HEK293 (cell line): ENCODE data around the gene TRMT5.

Experiments used
- CTCF ChIA-PET: fragments of 350-600 bp; formaldehyde crosslinking; extraction: SDS; loops from one replicate; lab custom pipeline; 2021; ENCODE audit warnings: antibody characterized with exemption; lab: Yijun Ruan, JAX
- POLR2A ChIA-PET: fragments of 300-600 bp; formaldehyde crosslinking; extraction: SDS; loops from one replicate; lab custom pipeline; 2020; ENCODE audit warnings: antibody characterized with exemption, inconsistent platforms; lab: Yijun Ruan, JAX
- H3K27ac ChIP-seq: fragments of 200-500 bp; sonication (Bioruptor generic); 2 replicates; pipeline ENCODE4 v1.5.1; 2014; ENCODE audit warnings: low read depth, low read length, control low read depth, inconsistent platforms; ENCODE audit errors: extremely low read depth
- H3K36me3 ChIP-seq, 2 experiments: fragments of 200-500 bp in 1 of 2; sonication (Bioruptor generic) in 1 of 2; 1 replicate in 1 of 2; 2 replicates in 1 of 2; pipeline ENCODE4 v1.5.1; 2014 to 2017; ENCODE audit warnings: inconsistent platforms in 2 of 2, low read length in 2 of 2; ENCODE audit not compliant: control insufficient read depth in 2 of 2, insufficient read depth in 1 of 2
- H3K4me1 ChIP-seq: fragments of 200-500 bp; sonication (Bioruptor generic); 2 replicates; pipeline ENCODE4 v1.5.1; 2014; ENCODE audit warnings: mild to moderate bottlenecking, low read length, inconsistent platforms; ENCODE audit not compliant: control insufficient read depth, insufficient read depth
- H3K4me3 ChIP-seq: 2 replicates; pipeline ENCODE4 v1.5.1; 2011; ENCODE audit warnings: low read depth, mild to moderate bottlenecking, control low read depth, low read length, moderate library complexity
- H3K9me3 ChIP-seq: fragments of 200-500 bp; sonication (Bioruptor generic); 2 replicates; pipeline ENCODE4 v1.5.1; 2014; ENCODE audit warnings: low read depth, low read length, inconsistent platforms; ENCODE audit not compliant: control insufficient read depth, insufficient read depth
- EGR2 ChIP-seq: fragments of 450-650 bp; formaldehyde crosslinking; IDR thresholded peaks from 2 replicates; pipeline ENCODE4 v1.5.1; 2016; ENCODE audit warnings: low read depth, missing biosample characterization, missing genetic modification characterization
- GLIS2 ChIP-seq: fragments of 450-650 bp; formaldehyde crosslinking; IDR thresholded peaks from 2 replicates; pipeline ENCODE4 v1.5.1; 2016; ENCODE audit warnings: missing biosample characterization, missing genetic modification characterization
- KLF8 ChIP-seq: fragments of 450-650 bp; formaldehyde crosslinking; IDR thresholded peaks from 2 replicates; pipeline ENCODE4 v1.5.1; 2016; ENCODE audit warnings: missing biosample characterization, missing genetic modification characterization
- KLF9 ChIP-seq: fragments of 450-650 bp; formaldehyde crosslinking; IDR thresholded peaks from 2 replicates; pipeline ENCODE4 v1.5.1; 2016; ENCODE audit warnings: missing biosample characterization, missing genetic modification characterization, low read depth
- OSR2 ChIP-seq: fragments of 450-650 bp; formaldehyde crosslinking; IDR thresholded peaks from 2 replicates; pipeline ENCODE4 v1.5.1; 2016; ENCODE audit warnings: missing biosample characterization, missing genetic modification characterization
- PRDM1 ChIP-seq: fragments of 450-650 bp; formaldehyde crosslinking; IDR thresholded peaks from 2 replicates; pipeline ENCODE4; 2016; ENCODE audit warnings: missing biosample characterization, missing genetic modification characterization
- RBAK ChIP-seq: fragments of 450-650 bp; formaldehyde crosslinking; IDR thresholded peaks from 2 replicates; pipeline ENCODE4 v1.5.1; 2016; ENCODE audit warnings: missing biosample characterization, missing genetic modification characterization
- TRIM28 ChIP-seq: IDR thresholded peaks from 2 replicates; pipeline ENCODE4 v1.6.1; 2011; ENCODE audit warnings: low read length, control low read depth, borderline replicate concordance
- ZNF112 ChIP-seq: fragments of 450-650 bp; formaldehyde crosslinking; IDR thresholded peaks from 2 replicates; pipeline ENCODE4 v1.5.0; 2017; ENCODE audit warnings: missing biosample characterization, missing genetic modification characterization
- ZNF202 ChIP-seq: fragments of 450-650 bp; formaldehyde crosslinking; IDR thresholded peaks from 2 replicates; pipeline ENCODE4 v1.5.1; 2016; ENCODE audit warnings: missing biosample characterization, missing genetic modification characterization, borderline replicate concordance
- ZNF248 ChIP-seq: fragments of 450-650 bp; formaldehyde crosslinking; IDR thresholded peaks from 2 replicates; pipeline ENCODE4 v1.5.1; 2017; ENCODE audit warnings: missing biosample characterization, missing genetic modification characterization
- ZNF311 ChIP-seq: fragments of 450-650 bp; formaldehyde crosslinking; IDR thresholded peaks from 2 replicates; pipeline ENCODE4 v1.5.1; 2017; ENCODE audit warnings: missing biosample characterization, missing genetic modification characterization, borderline replicate concordance
- ZNF362 ChIP-seq: fragments of 450-650 bp; formaldehyde crosslinking; IDR thresholded peaks from 2 replicates; pipeline ENCODE4 v1.5.1; 2016; ENCODE audit warnings: missing biosample characterization, missing genetic modification characterization
- ZNF473 ChIP-seq: fragments of 450-650 bp; formaldehyde crosslinking; IDR thresholded peaks from 2 replicates; pipeline ENCODE4 v1.5.1; 2017; ENCODE audit warnings: missing biosample characterization, missing genetic modification characterization
- ZNF510 ChIP-seq: fragments of 450-650 bp; formaldehyde crosslinking; IDR thresholded peaks from 2 replicates; pipeline ENCODE4 v1.5.1; 2018; ENCODE audit warnings: mild to moderate bottlenecking, missing genetic modification characterization, missing biosample characterization; ENCODE audit not compliant: insufficient replicate concordance
- ZNF521 ChIP-seq: fragments of 450-650 bp; formaldehyde crosslinking; IDR thresholded peaks from 2 replicates; pipeline ENCODE4 v1.5.1; 2017; ENCODE audit warnings: missing biosample characterization, mild to moderate bottlenecking, missing genetic modification characterization
- ZNF529 ChIP-seq: fragments of 450-650 bp; formaldehyde crosslinking; IDR thresholded peaks from 2 replicates; pipeline ENCODE4 v1.5.1; 2017; ENCODE audit warnings: missing genetic modification characterization, missing biosample characterization; ENCODE audit not compliant: insufficient replicate concordance
- ZNF549 ChIP-seq: fragments of 450-650 bp; IDR thresholded peaks from 2 replicates; pipeline ENCODE4 v1.5.1; 2018; ENCODE audit warnings: missing biosample characterization, missing genetic modification characterization, mild to moderate bottlenecking, inconsistent platforms, moderate library complexity
- ZNF555 ChIP-seq: fragments of 450-650 bp; formaldehyde crosslinking; conservative IDR thresholded peaks from 2 replicates; pipeline ENCODE4 v1.5.1; 2017; ENCODE audit warnings: missing biosample characterization, mild to moderate bottlenecking, missing genetic modification characterization, inconsistent platforms
- ZNF561 ChIP-seq: fragments of 450-650 bp; IDR thresholded peaks from 2 replicates; pipeline ENCODE4 v1.5.1; 2018; ENCODE audit warnings: missing biosample characterization, missing genetic modification characterization, borderline replicate concordance
- ZNF623 ChIP-seq: fragments of 450-650 bp; formaldehyde crosslinking; IDR thresholded peaks from 2 replicates; pipeline ENCODE4 v1.5.1; 2016; ENCODE audit warnings: missing biosample characterization, missing genetic modification characterization
- ZNF626 ChIP-seq: fragments of 450-650 bp; sonication (Bioruptor Pico); formaldehyde crosslinking; IDR thresholded peaks from 2 replicates; pipeline ENCODE4 v1.5.1; 2018; ENCODE audit warnings: missing biosample characterization, missing genetic modification characterization, inconsistent platforms
- ZNF629 ChIP-seq: fragments of 450-650 bp; formaldehyde crosslinking; IDR thresholded peaks from 2 replicates; pipeline ENCODE4 v1.5.1; 2017; ENCODE audit warnings: missing biosample characterization, missing genetic modification characterization
- ZNF654 ChIP-seq: fragments of 450-650 bp; formaldehyde crosslinking; IDR thresholded peaks from 2 replicates; pipeline ENCODE4 v1.5.1; 2016; ENCODE audit warnings: low read depth, missing biosample characterization, missing genetic modification characterization
- ZNF76 ChIP-seq: fragments of 450-650 bp; formaldehyde crosslinking; IDR thresholded peaks from 2 replicates; pipeline ENCODE4; 2016; ENCODE audit warnings: low read depth, missing biosample characterization, missing genetic modification characterization, borderline replicate concordance
- ZNF768 ChIP-seq: fragments of 450-650 bp; formaldehyde crosslinking; IDR thresholded peaks from 2 replicates; pipeline ENCODE4 v1.5.1; 2018; ENCODE audit warnings: missing biosample characterization, mild to moderate bottlenecking, missing genetic modification characterization
- ZNF837 ChIP-seq: fragments of 450-650 bp; formaldehyde crosslinking; IDR thresholded peaks from 2 replicates; pipeline ENCODE4 v1.5.1; 2016; ENCODE audit warnings: missing biosample characterization, missing genetic modification characterization
- ZSCAN16 ChIP-seq: fragments of 450-650 bp; formaldehyde crosslinking; IDR thresholded peaks from 2 replicates; pipeline ENCODE4 v1.5.1; 2016; ENCODE audit warnings: missing biosample characterization, missing genetic modification characterization
- ZSCAN4 ChIP-seq: fragments of 450-650 bp; formaldehyde crosslinking; IDR thresholded peaks from 2 replicates; pipeline ENCODE4 v1.5.1; 2017; ENCODE audit warnings: missing biosample characterization, missing genetic modification characterization
- ZXDB ChIP-seq: fragments of 450-650 bp; formaldehyde crosslinking; IDR thresholded peaks from 2 replicates; pipeline ENCODE4 v1.5.1; 2016; ENCODE audit warnings: missing biosample characterization, missing genetic modification characterization

TRMT5 gene

GRCh38 chr14:60968671-60969070, 12.2 kb downstream of the TRMT5 start:
- Histone ChIP-seq H3K36me3 (peaks cover 7 to 11% of the 10 kb centered on the region in 2 experiments; a peak in 2 of 3 replicates), H3K4me1 (peaks cover 17% of the 10 kb centered on the region)
- TF ChIP-seq ZNF311 (tag by site-specific recombination), result no peak
- no peak for TF ChIP-seq KLF9 (tag by site-specific recombination)
- TF ChIP-seq ZNF473 (tag by site-specific recombination), result no peak
- no peak for TF ChIP-seq ZSCAN4
- no peak for TF ChIP-seq ZNF521
- no peak for TF ChIP-seq PRDM1 (tag by site-specific recombination)
- no peak for TF ChIP-seq ZNF549
- no peak for TF ChIP-seq ZNF76
- no peak for TF ChIP-seq GLIS2
- TF ChIP-seq ZNF654, result no peak
- TF ChIP-seq ZNF561 (tag by site-specific recombination), result no peak
- TF ChIP-seq, all 188 proteins: peak for 0
- Histone ChIP-seq H3K27ac (no peak overlapping the region), H3K9me3 (no peaks in the 10 kb centered on the region), H3K4me3 (no peak overlapping the region)
- ChIA-PET CTCF (interaction anchor here (0.7 to 0.8 kb wide), 3 partner anchors 14 to 326 kb away, joined by 3 to 4 read pairs (median 3); no protein-coding TSS in a partner anchor), POLR2A (interaction anchor here (0.5 to 1.6 kb wide), 2 partner anchors 12 to 343 kb away, joined by 5 to 8 read pairs; partner anchors contain the start of genes SLC38A6 and TRMT5)

- Histone ChIP-seq H3K27ac (no peak overlapping the region), H3K9me3 (no peaks in the 10 kb centered on the region), H3K36me3 (peaks cover 2 to 5% of the 10 kb centered on the region in 2 experiments; a peak in 2 of 3 replicates), H3K4me3 (no peak overlapping the region), H3K4me1 (peaks cover 17% of the 10 kb centered on the region)
- CTCF ChIA-PET, result interaction anchor here (0.7 to 0.8 kb wide), 3 partner anchors 13 to 325 kb away, joined by 3 to 4 read pairs (median 3); no protein-coding TSS in a partner anchor
- TF ChIP-seq ZNF623 (tag by site-specific recombination) (no peak), ZNF837 (tag by site-specific recombination) (no peak), ZNF626 (tag by site-specific recombination) (no peak), ZNF248 (tag by site-specific recombination) (no peak), ZNF629 (no peak), ZNF202 (tag by site-specific recombination) (no peak), ZSCAN16 (tag by site-specific recombination) (no peak), ZNF549 (no peak), ZXDB (tag by site-specific recombination) (no peak), ZNF362 (tag by site-specific recombination) (no peak), ZNF112 (tag by site-specific recombination) (no peak), ZNF768 (no peak), TRIM28 (no peak), OSR2 (tag by site-specific recombination) (no peak), EGR2 (tag by site-specific recombination) (no peak), RBAK (no peak), KLF8 (tag by site-specific recombination) (no peak), ZNF529 (tag by site-specific recombination) (no peak), ZNF555 (tag by site-specific recombination) (no peak), ZNF510 (tag by site-specific recombination) (no peak)
- POLR2A ChIA-PET, result interaction anchor here (1.6 kb wide), 1 partner anchor 13 kb away, joined by 5 read pairs; the partner anchor contains the start of genes SLC38A6 and TRMT5
Observed at GRCh38 chr14:60968099-60968498, 12.8 kb downstream of the TRMT5 start.
